ENCODE data around the gene BNC1.

- TF ChIP-seq, protein P1, sequence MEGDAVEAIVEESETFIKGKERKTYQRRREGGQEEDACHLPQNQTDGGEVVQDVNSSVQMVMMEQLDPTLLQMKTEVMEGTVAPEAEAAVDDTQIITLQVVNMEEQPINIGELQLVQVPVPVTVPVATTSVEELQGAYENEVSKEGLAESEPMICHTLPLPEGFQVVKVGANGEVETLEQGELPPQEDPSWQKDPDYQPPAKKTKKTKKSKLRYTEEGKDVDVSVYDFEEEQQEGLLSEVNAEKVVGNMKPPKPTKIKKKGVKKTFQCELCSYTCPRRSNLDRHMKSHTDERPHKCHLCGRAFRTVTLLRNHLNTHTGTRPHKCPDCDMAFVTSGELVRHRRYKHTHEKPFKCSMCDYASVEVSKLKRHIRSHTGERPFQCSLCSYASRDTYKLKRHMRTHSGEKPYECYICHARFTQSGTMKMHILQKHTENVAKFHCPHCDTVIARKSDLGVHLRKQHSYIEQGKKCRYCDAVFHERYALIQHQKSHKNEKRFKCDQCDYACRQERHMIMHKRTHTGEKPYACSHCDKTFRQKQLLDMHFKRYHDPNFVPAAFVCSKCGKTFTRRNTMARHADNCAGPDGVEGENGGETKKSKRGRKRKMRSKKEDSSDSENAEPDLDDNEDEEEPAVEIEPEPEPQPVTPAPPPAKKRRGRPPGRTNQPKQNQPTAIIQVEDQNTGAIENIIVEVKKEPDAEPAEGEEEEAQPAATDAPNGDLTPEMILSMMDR (IDR thresholded peaks at IDR 0.05) = no peak
- no peak for TF ChIP-seq ZFX (IDR thresholded peaks at IDR 0.05; ENCODE audit: borderline replicate concordance)
Observed at GRCh38 chr15:83319771-83320170, 35.3 kb upstream of the BNC1 start.
